OCI-LY1 (cell line): ENCODE results near the gene UCMA.

Experiments used
- H2AFZ ChIP-seq: fragments of 200-600 bp; sonication (generic), shearing (Covaris generic); 2 replicates; pipeline ENCODE4 v1.6.0; 2014; ENCODE audit warnings: antibody characterized with exemption, mild to moderate bottlenecking, low read length
- H3F3A ChIP-seq: fragments of 200-600 bp; sonication (generic), shearing (Covaris generic); 2 replicates; pipeline ENCODE4 v1.6.0; 2014; ENCODE audit warnings: mild to moderate bottlenecking, antibody characterized with exemption, low read length, moderate library complexity; ENCODE audit not compliant: insufficient read depth
- H3K27ac ChIP-seq: fragments of 200-600 bp; sonication (generic); 2 replicates; pipeline ENCODE4 v1.5.1; 2014; ENCODE audit warnings: low read length, mixed run types, mild to moderate bottlenecking, low read depth; ENCODE audit not compliant: poor library complexity, severe bottlenecking
- H3K27me3 ChIP-seq: fragments of 200-600 bp; sonication (generic); 2 replicates; pipeline ENCODE4 v1.6.0; 2014; ENCODE audit warnings: antibody characterized with exemption, mild to moderate bottlenecking, low read length, moderate library complexity; ENCODE audit not compliant: insufficient read depth
- H3K36me3 ChIP-seq: fragments of 200-600 bp; sonication (generic); 2 replicates; pipeline ENCODE4 v1.6.1; 2014; ENCODE audit warnings: mild to moderate bottlenecking, antibody characterized with exemption, low read length, moderate library complexity, mixed read lengths; ENCODE audit not compliant: insufficient read depth
- H3K4me1 ChIP-seq: fragments of 200-600 bp; sonication (generic); 2 replicates; pipeline ENCODE4 v1.5.1; 2014; ENCODE audit warnings: mild to moderate bottlenecking, low read length, moderate library complexity; ENCODE audit not compliant: insufficient read depth, severe bottlenecking
- H3K4me2 ChIP-seq: fragments of 200-600 bp; sonication (generic), shearing (Covaris generic); 2 replicates; pipeline ENCODE4 v1.6.1; 2014; ENCODE audit warnings: low read length
- H3K4me3 ChIP-seq: fragments of 200-600 bp; sonication (generic); 2 replicates; pipeline ENCODE4 v1.5.1; 2014; ENCODE audit warnings: low read length, low read depth, mild to moderate bottlenecking, mixed read lengths; ENCODE audit not compliant: poor library complexity, severe bottlenecking
- H3K79me2 ChIP-seq: fragments of 200-600 bp; shearing (Covaris generic); 2 replicates; pipeline ENCODE4 v1.6.1; 2016; ENCODE audit warnings: mixed run types, low read length, mixed read lengths; ENCODE audit not compliant: insufficient read depth
- H3K9ac ChIP-seq: fragments of 200-600 bp; sonication (generic), shearing (Covaris generic); 2 replicates; pipeline ENCODE4 v1.6.1; 2014; ENCODE audit warnings: mild to moderate bottlenecking, low read length, mixed read lengths
- H3K9me2 ChIP-seq: fragments of 200-600 bp; sonication (generic), shearing (Covaris generic); 2 replicates; pipeline ENCODE4 v1.6.1; 2014; ENCODE audit warnings: low read depth, mild to moderate bottlenecking, low read length, mixed read lengths
- H3K9me3 ChIP-seq: fragments of 200-600 bp; shearing (Covaris generic); 2 replicates; pipeline ENCODE4 v1.6.1; 2014; ENCODE audit warnings: low read length, mixed read lengths
- H4K20me1 ChIP-seq: fragments of 200-600 bp; sonication (generic), shearing (Covaris generic); 2 replicates; pipeline ENCODE4 v1.6.0; 2016; ENCODE audit warnings: mild to moderate bottlenecking, low read length; ENCODE audit not compliant: insufficient read depth
- EZH2 ChIP-seq: fragments of 200-600 bp; sonication (generic), shearing (Covaris generic); IDR thresholded peaks from 2 replicates; pipeline ENCODE4 v1.8.0; 2017; ENCODE audit warnings: borderline replicate concordance, mixed run types, mild to moderate bottlenecking, antibody characterized with exemption, low read length, moderate library complexity, mixed read lengths
- TF ChIP-seq, protein P1 (sequence below): fragments of 200-600 bp; sonication (generic), shearing (Covaris generic); IDR thresholded peaks from 2 replicates; pipeline ENCODE4 v1.5.1; 2017; ENCODE audit warnings: mild to moderate bottlenecking, antibody characterized with exemption, low read length, moderate library complexity, mixed read lengths

The UCMA gene

DNA sequence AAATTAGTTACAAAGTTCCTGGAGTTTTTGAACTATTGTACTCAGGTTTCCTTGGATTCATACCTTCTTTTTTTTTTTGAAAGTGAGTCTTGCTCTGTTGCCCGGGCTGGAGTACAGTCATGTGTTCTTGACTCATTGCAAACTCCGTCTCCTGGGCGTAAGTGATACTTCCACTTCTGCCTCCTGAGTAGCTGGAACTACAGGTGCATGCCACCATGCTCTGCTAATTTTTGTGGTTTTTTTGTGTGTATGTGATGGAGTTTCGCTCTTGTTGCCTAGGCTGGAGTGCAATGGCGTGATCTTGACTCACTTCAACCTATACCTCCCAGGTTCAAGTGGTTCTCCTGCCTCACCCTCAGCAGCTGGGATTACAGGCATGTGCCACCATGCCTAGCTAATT lies 50.5 kb downstream of the UCMA start:
- Histone ChIP-seq H3K27me3 (no peaks in the 10 kb centered on the region), H3K4me3 (no peak overlapping the region), H2AFZ (no peak overlapping the region), H4K20me1 (no peaks in the 10 kb centered on the region), H3K4me2 (no peak overlapping the region), H3K9me2 (no peaks in the 10 kb centered on the region), H3K9me3 (no peaks in the 10 kb centered on the region), H3K4me1 (no peaks in the 10 kb centered on the region), H3K36me3 (peaks cover 93% of the 10 kb centered on the region), H3F3A (no peaks in the 10 kb centered on the region), H3K79me2 (no peaks in the 10 kb centered on the region), H3K27ac (no peak overlapping the region), H3K9ac (no peak overlapping the region)
- TF ChIP-seq, protein P1, sequence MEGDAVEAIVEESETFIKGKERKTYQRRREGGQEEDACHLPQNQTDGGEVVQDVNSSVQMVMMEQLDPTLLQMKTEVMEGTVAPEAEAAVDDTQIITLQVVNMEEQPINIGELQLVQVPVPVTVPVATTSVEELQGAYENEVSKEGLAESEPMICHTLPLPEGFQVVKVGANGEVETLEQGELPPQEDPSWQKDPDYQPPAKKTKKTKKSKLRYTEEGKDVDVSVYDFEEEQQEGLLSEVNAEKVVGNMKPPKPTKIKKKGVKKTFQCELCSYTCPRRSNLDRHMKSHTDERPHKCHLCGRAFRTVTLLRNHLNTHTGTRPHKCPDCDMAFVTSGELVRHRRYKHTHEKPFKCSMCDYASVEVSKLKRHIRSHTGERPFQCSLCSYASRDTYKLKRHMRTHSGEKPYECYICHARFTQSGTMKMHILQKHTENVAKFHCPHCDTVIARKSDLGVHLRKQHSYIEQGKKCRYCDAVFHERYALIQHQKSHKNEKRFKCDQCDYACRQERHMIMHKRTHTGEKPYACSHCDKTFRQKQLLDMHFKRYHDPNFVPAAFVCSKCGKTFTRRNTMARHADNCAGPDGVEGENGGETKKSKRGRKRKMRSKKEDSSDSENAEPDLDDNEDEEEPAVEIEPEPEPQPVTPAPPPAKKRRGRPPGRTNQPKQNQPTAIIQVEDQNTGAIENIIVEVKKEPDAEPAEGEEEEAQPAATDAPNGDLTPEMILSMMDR: no peak
- TF ChIP-seq EZH2: no peak

DNA sequence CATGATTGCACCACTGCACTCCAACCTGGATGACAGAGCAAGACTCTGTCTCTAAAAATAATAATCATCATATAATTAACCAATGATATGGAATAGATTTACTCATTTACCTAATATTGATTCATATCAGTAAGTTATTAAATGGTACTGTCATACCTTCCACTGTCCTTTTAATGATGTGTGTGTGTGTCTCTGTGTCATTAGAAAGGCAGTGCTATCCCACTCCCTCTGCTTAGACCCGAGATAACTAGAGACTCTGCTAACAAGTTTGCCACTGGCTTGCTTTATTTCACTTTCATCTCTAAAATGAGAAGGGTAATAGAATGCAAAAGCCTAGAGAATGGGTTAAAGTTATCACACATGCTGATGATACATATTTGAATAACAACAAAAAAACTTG lies 51.8 kb downstream of the UCMA start:
- Histone ChIP-seq H3K9me2 (no peaks in the 10 kb centered on the region), H3K4me2 (no peak overlapping the region), H3K9ac (no peak overlapping the region), H2AFZ (no peak overlapping the region), H3K9me3 (no peaks in the 10 kb centered on the region), H3K27me3 (no peaks in the 10 kb centered on the region), H3K4me1 (no peaks in the 10 kb centered on the region), H4K20me1 (no peaks in the 10 kb centered on the region), H3K27ac (no peak overlapping the region), H3K36me3 (peaks cover 97% of the 10 kb centered on the region), H3K79me2 (no peaks in the 10 kb centered on the region), H3K4me3 (no peak overlapping the region), H3F3A (no peaks in the 10 kb centered on the region)
- no peak for TF ChIP-seq EZH2
- TF ChIP-seq, protein P1: no peak

DNA sequence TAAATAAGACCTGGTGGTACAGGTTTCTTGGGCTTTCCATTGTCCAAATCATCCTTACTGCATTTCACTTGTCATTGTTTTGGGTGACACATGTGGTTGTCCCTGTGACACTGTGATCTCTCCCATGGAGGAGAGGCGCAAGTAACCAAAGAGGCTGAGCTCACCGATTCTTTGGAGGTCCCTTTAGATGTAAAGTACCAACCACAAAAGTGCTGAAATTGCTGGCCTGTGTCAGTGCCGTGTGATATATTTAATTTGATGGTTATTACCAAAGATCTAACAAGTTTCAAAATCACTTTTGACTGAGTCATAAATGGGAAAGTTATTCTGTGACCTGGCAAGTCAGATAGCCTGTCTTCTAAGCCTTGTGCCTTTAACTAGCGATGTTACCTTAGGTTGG lies 53.4 kb downstream of the UCMA start:
- Histone ChIP-seq H3K9me3 (no peaks in the 10 kb centered on the region), H3K4me2 (no peak overlapping the region), H3K9me2 (no peaks in the 10 kb centered on the region), H3K79me2 (no peaks in the 10 kb centered on the region), H3F3A (no peaks in the 10 kb centered on the region), H3K27me3 (no peaks in the 10 kb centered on the region), H4K20me1 (no peaks in the 10 kb centered on the region), H3K4me3 (no peak overlapping the region), H3K9ac (no peak overlapping the region), H3K36me3 (peaks cover 97% of the 10 kb centered on the region), H3K27ac (no peak overlapping the region), H3K4me1 (no peaks in the 10 kb centered on the region), H2AFZ (no peak overlapping the region)
- TF ChIP-seq, protein P1: no peak
- TF ChIP-seq EZH2: no peak
